ENCODE data around the gene SGSM2. TPM values are rescaled to one million over a fixed set of nuclear protein-coding genes. Genes with fewer than 3 reads are reported as not detected.

Gene SGSM2
- total and polyA plus RNA-seq, 2 of the 13 experiments (the other 11 are each of a cell fraction or from before 2014, with no cell fraction given): 30.4 to 51.3 TPM

DNA sequence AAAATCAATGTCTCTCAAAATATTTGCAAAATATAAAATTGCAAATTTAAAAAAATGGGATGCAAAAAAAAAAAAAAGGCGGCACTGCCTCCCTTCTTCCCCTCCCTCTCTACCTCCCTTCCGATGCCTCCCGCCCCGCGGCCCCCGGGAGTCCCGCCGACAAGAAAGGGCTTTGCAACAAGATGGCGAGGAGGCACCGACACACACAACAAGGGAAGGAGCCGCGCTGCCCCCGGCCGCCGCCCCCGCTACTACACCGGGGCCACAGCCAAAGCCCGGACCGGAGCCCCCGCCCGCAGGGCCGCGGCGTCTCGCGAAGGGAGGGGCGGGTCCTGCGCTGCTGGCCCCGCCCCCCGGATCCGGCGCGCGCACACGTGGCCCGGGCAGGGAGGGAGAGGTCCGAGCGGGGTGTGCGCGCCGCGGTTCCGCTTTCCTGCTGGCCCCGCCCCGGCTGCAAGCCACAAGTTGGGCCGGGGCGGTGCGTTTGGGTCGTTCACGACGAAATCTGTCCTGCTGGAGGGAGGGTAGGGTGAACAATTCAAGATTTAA is 63.6 kb downstream of the SGSM2 start, which contains the start of gene MNT (continued):
- TF ChIP-seq, protein P1, sequence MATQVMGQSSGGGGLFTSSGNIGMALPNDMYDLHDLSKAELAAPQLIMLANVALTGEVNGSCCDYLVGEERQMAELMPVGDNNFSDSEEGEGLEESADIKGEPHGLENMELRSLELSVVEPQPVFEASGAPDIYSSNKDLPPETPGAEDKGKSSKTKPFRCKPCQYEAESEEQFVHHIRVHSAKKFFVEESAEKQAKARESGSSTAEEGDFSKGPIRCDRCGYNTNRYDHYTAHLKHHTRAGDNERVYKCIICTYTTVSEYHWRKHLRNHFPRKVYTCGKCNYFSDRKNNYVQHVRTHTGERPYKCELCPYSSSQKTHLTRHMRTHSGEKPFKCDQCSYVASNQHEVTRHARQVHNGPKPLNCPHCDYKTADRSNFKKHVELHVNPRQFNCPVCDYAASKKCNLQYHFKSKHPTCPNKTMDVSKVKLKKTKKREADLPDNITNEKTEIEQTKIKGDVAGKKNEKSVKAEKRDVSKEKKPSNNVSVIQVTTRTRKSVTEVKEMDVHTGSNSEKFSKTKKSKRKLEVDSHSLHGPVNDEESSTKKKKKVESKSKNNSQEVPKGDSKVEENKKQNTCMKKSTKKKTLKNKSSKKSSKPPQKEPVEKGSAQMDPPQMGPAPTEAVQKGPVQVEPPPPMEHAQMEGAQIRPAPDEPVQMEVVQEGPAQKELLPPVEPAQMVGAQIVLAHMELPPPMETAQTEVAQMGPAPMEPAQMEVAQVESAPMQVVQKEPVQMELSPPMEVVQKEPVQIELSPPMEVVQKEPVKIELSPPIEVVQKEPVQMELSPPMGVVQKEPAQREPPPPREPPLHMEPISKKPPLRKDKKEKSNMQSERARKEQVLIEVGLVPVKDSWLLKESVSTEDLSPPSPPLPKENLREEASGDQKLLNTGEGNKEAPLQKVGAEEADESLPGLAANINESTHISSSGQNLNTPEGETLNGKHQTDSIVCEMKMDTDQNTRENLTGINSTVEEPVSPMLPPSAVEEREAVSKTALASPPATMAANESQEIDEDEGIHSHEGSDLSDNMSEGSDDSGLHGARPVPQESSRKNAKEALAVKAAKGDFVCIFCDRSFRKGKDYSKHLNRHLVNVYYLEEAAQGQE (IDR thresholded peaks at IDR 0.05; ENCODE audit: borderline replicate concordance in 1 of 2, low read depth in 1 of 2, low read length in 2 of 2): peak in 1 of 2 experiments; percentile 51; a peak in 1 of 4 replicates

- 0% methylated on average over 29 of the region's 72 CpGs for WGBS (ENCODE audit: low lambda C conversion rate)
- ChIA-PET POLR2A (interaction anchor here (0.8 to 1.7 kb wide), 10 partner anchors 9 to 685 kb away, joined by 3 to 13 read pairs (median 3); partner anchors contain the start of gene TSR1), CTCF (ENCODE audit: low intra/inter-chr PET ratio, low total read pairs) (no interaction called here)
- FAIRE-seq (no peak), ATAC-seq (peak; percentile 57), DNase-seq (ENCODE audit: low spot score) (peak; percentile 96)
- intact Hi-C loops (cut with micrococcal nuclease; ENCODE audit: unreplicated experiment): loop anchor here (1.0 to 5.0 kb wide), 3 partner anchors 9 to 64 kb away; partner anchors contain the start of genes SGSM2 and TSR1
- peak overlapping the region; percentile 76 to 96 (median 87) for H3K4me3 ChIP-seq (replicated peaks in 1 of 3; ENCODE audit: insufficient read depth in 1 of 3, low read depth in 2 of 3, low read length in 3 of 3)
- peaks cover 17% of the 10 kb centered on the region for H3K79me2 ChIP-seq (ENCODE audit: insufficient read depth, low read length)
- peaks cover 44% of the 10 kb centered on the region for H3K4me1 ChIP-seq (ENCODE audit: insufficient read depth, low read length)
- H3K9ac ChIP-seq (ENCODE audit: insufficient read depth, low read depth, low read length): peak overlapping the region; percentile 86
- H3K27ac ChIP-seq (ENCODE audit: extremely low read length, insufficient read depth, low read length): peak overlapping the region; percentile 100
- in situ Hi-C loops (cut with HindIII; ENCODE audit: extremely low pct_ligation_motif_present, low pct_unique_long_range_greater_than_20kb): no loop called here
- H3K4me2 ChIP-seq (ENCODE audit: low read depth, low read length): peak overlapping the region; percentile 97
- H2AFZ ChIP-seq (ENCODE audit: low read length): no peak overlapping the region
- H3K27me3 ChIP-seq (ENCODE audit: control insufficient read depth in 1 of 2, insufficient read depth in 2 of 2, low read length in 2 of 2): no peaks in the 10 kb centered on the region; a peak in 2 of 5 replicates
- H3K9me3 ChIP-seq (ENCODE audit: low read length): no peaks in the 10 kb centered on the region
- H3K36me3 ChIP-seq (replicated peaks in 1 of 2; ENCODE audit: control insufficient read depth in 1 of 2, insufficient read depth in 2 of 2, low read length in 2 of 2): no peaks in the 10 kb centered on the region
- no TSS peak for BruUV-seq (replicated peaks)
- peaks cover 11% of the 10 kb centered on the region for H4K20me1 ChIP-seq (ENCODE audit: insufficient read depth, low read length)
- no peak for TF ChIP-seq ZNF441 (CRISPR knock-in tag; IDR thresholded peaks at IDR 0.05; ENCODE audit: borderline replicate concordance)
- no peak for TF ChIP-seq PAF1 (CRISPR knock-in tag; IDR thresholded peaks at IDR 0.05)
- no peak for TF ChIP-seq ZNF432 (CRISPR knock-in tag; IDR thresholded peaks at IDR 0.05; ENCODE audit: borderline replicate concordance)
- no peak for TF ChIP-seq KDM3A (CRISPR knock-in tag; IDR thresholded peaks at IDR 0.05; ENCODE audit: low read depth)
- TF ChIP-seq ZNF232 (CRISPR knock-in tag; IDR thresholded peaks at IDR 0.05; ENCODE audit: borderline replicate concordance): peak; percentile 57; the same call in 1 of the 2 replicates
- TF ChIP-seq HNRNPK (IDR thresholded peaks at IDR 0.05; ENCODE audit: low read depth, low read length, poor library complexity, severe bottlenecking): no peak
- TF ChIP-seq, protein P2, sequence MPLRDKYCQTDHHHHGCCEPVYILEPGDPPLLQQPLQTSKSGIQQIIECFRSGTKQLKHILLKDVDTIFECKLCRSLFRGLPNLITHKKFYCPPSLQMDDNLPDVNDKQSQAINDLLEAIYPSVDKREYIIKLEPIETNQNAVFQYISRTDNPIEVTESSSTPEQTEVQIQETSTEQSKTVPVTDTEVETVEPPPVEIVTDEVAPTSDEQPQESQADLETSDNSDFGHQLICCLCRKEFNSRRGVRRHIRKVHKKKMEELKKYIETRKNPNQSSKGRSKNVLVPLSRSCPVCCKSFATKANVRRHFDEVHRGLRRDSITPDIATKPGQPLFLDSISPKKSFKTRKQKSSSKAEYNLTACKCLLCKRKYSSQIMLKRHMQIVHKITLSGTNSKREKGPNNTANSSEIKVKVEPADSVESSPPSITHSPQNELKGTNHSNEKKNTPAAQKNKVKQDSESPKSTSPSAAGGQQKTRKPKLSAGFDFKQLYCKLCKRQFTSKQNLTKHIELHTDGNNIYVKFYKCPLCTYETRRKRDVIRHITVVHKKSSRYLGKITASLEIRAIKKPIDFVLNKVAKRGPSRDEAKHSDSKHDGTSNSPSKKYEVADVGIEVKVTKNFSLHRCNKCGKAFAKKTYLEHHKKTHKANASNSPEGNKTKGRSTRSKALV (CRISPR knock-in tag; IDR thresholded peaks at IDR 0.05): 0 out of 2 replicates have a peak, but pooled peaks have one; percentile 39
- TF ChIP-seq MXD1 (CRISPR knock-in tag; IDR thresholded peaks at IDR 0.05): no peak; the same call in 1 of the 2 replicates
- TF ChIP-seq ELK4 (CRISPR knock-in tag; IDR thresholded peaks at IDR 0.05; ENCODE audit: borderline replicate concordance): no peak
- TF ChIP-seq ZNF766 (CRISPR knock-in tag; IDR thresholded peaks at IDR 0.05; ENCODE audit: borderline replicate concordance): 0 out of 2 replicates have a peak, but pooled peaks have one; percentile 24
Measured at GRCh38 chr17:2401426-2402221, 64.3 kb downstream of the SGSM2 start.

Data from HepG2 (cell line).